OCI-LY7 (cell line): ENCODE data around the gene MS4A18. TPM values are rescaled to one million over a fixed set of nuclear protein-coding genes. Genes with fewer than 3 reads are reported as not detected.

Experiments used
- BruUV-seq: library from RNA; stranded (reverse); fragments of 400-500 nt; replicated peaks from 2 replicates; lab custom pipeline; 2021; lab: Mats Ljungman, UMichigan
- CTCF ChIA-PET: fragments of 300-600 bp; sonication (Branson Sonifier 250); formaldehyde crosslinking; loops from one replicate; lab custom pipeline; 2022; ENCODE audit warnings: antibody characterized with exemption; ENCODE audit not compliant: unreplicated experiment; lab: Charles Lee
- POLR2A ChIA-PET: fragments of 300-600 bp; sonication (Branson Sonifier 250); formaldehyde crosslinking; loops from one replicate; lab custom pipeline; 2022; ENCODE audit warnings: antibody characterized with exemption; lab: Charles Lee
- DNase-seq: peaks from one replicate; pipeline ENCODE4 v3.0.0-alpha.2; 2015; ENCODE audit warnings: low spot score
- H2AFZ ChIP-seq: fragments of 200-600 bp; sonication (generic), shearing (Covaris generic); 2 replicates; pipeline ENCODE4 v1.6.1; 2014; ENCODE audit warnings: mild to moderate bottlenecking, antibody characterized with exemption, low read length, moderate library complexity
- H3K27ac ChIP-seq: fragments of 200-600 bp; sonication (generic); 2 replicates; pipeline ENCODE4 v1.5.1; 2014; ENCODE audit warnings: mixed run types, low read depth, mild to moderate bottlenecking, moderate library complexity, low read length, inconsistent platforms; ENCODE audit not compliant: poor library complexity, severe bottlenecking
- H3K36me3 ChIP-seq: fragments of 200-600 bp; sonication (generic); 2 replicates; pipeline ENCODE4 v1.6.1; 2014; ENCODE audit warnings: mild to moderate bottlenecking, antibody characterized with exemption, low read length, moderate library complexity, mixed read lengths; ENCODE audit not compliant: insufficient read depth
- H3K4me1 ChIP-seq: fragments of 200-600 bp; sonication (generic); 2 replicates; pipeline ENCODE4 v1.5.1; 2014; ENCODE audit warnings: mild to moderate bottlenecking, low read length; ENCODE audit not compliant: insufficient read depth, poor library complexity, severe bottlenecking
- H3K4me2 ChIP-seq: fragments of 200-600 bp; sonication (generic); 2 replicates; pipeline ENCODE4 v1.6.1; 2014; ENCODE audit warnings: mild to moderate bottlenecking, low read length
- H3K4me3 ChIP-seq: fragments of 200-600 bp; sonication (generic); 2 replicates; pipeline ENCODE4 v1.5.1; 2014; ENCODE audit warnings: mild to moderate bottlenecking, low read depth, low read length; ENCODE audit not compliant: poor library complexity, severe bottlenecking
- H3K79me2 ChIP-seq: fragments of 200-600 bp; sonication (generic); 2 replicates; pipeline ENCODE4 v1.6.1; 2016; ENCODE audit warnings: low read depth, mild to moderate bottlenecking, low read length, moderate library complexity, mixed read lengths; ENCODE audit not compliant: insufficient read depth
- H3K9me2 ChIP-seq: fragments of 200-600 bp; sonication (generic); 2 replicates; pipeline ENCODE4 v1.6.1; 2016; ENCODE audit warnings: mild to moderate bottlenecking, low read length, mixed read lengths; ENCODE audit not compliant: insufficient read depth
- H3K9me3 ChIP-seq: fragments of 200-600 bp; sonication (generic); 2 replicates; pipeline ENCODE4 v1.6.1; 2014; ENCODE audit warnings: mild to moderate bottlenecking, mixed run types, low read length, mixed read lengths
- H4K20me1 ChIP-seq: fragments of 200-600 bp; sonication (generic); 2 replicates; pipeline ENCODE4 v1.6.1; 2014; ENCODE audit warnings: mild to moderate bottlenecking, antibody characterized with exemption, low read length, moderate library complexity, mixed read lengths; ENCODE audit not compliant: insufficient read depth
- CTCF ChIP-seq: fragments of 200-600 bp; sonication (generic); conservative IDR thresholded peaks from 2 replicates; pipeline ENCODE4 v1.5.1; 2014; ENCODE audit warnings: mild to moderate bottlenecking, antibody characterized with exemption, low read length, moderate library complexity, mixed read lengths
- EZH2phosphoT487 ChIP-seq: fragments of 200-600 bp; sonication (generic); IDR thresholded peaks from 2 replicates; pipeline ENCODE4 v1.6.1; 2018; ENCODE audit warnings: low read depth, borderline replicate concordance, mild to moderate bottlenecking, mixed run types, antibody characterized with exemption, low read length, moderate library complexity, mixed read lengths
- intact Hi-C: fragments of 100-400 bp; cut with micrococcal nuclease; formaldehyde crosslinking; loops from one replicate; pipeline ENCODE4 v1.10.0; 2022; ENCODE audit not compliant: unreplicated experiment
- total RNA-seq, 2 experiments: library from RNA; depleted of rRNA in 1 of 2; stranded (reverse); fragments of >200 nt in 1 of 2; shearing (Covaris generic) in 1 of 2; gene quantifications; 2 replicates each; pipeline ENCODE4 v1.2.3, GENCODE V29; 2014 to 2022

MS4A18 gene
- total RNA-seq, 2 experiments from 2014 or later = not detected

GRCh38 chr11:60769273-60769672, 44.8 kb downstream of the MS4A18 start:
- POLR2A ChIA-PET = interaction anchor here (1.7 kb wide), 1 partner anchor 10 kb away, joined by 3 read pairs; no protein-coding TSS in a partner anchor
- intact Hi-C loops = no loop called here
- DNase-seq = no peak
- CTCF ChIA-PET = no interaction called here
- no peak overlapping the region for H2AFZ ChIP-seq
- no peaks in the 10 kb centered on the region for H3K79me2 ChIP-seq
- H3K27ac ChIP-seq = no peak overlapping the region
- H3K4me1 ChIP-seq = no peaks in the 10 kb centered on the region
- H3K9me3 ChIP-seq = no peaks in the 10 kb centered on the region
- no peak overlapping the region for H3K4me3 ChIP-seq
- no TSS peak for BruUV-seq
- H3K9me2 ChIP-seq = no peaks in the 10 kb centered on the region
- no peak for TF ChIP-seq EZH2phosphoT487
- no peak for TF ChIP-seq CTCF
- no peaks in the 10 kb centered on the region for H3K36me3 ChIP-seq
- no peak overlapping the region for H3K4me2 ChIP-seq
- H4K20me1 ChIP-seq = no peaks in the 10 kb centered on the region

DNA sequence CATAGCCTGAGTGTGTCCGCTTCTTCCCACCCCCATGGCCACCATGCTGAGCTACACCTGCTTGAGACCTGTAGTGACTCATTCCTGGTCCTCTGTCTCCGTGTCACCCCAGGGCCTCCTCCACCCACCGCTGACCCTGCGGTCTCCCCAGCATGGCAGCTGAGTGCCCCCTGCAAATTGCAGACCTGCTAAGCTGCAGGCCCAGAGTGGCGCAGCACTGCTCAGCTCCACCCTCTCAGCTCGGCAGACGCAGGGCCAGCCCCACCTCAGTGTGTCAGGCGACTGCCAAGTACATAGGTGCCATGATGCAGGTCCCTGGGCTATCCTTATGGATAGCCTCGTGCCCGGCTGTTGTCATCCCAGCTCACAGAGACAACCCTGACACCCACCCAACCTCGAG, 45.3 kb downstream of the MS4A18 start:
- Histone ChIP-seq H3K9me3 (no peaks in the 10 kb centered on the region), H3K4me1 (no peaks in the 10 kb centered on the region), H2AFZ (no peak overlapping the region), H4K20me1 (no peaks in the 10 kb centered on the region), H3K79me2 (no peaks in the 10 kb centered on the region), H3K9me2 (no peaks in the 10 kb centered on the region), H3K36me3 (no peaks in the 10 kb centered on the region), H3K27ac (no peak overlapping the region), H3K4me2 (no peak overlapping the region), H3K4me3 (no peak overlapping the region)
- no TSS peak for BruUV-seq
- TF ChIP-seq EZH2phosphoT487 (no peak), CTCF (no peak)
- ChIA-PET POLR2A (interaction anchor here (1.7 kb wide), 1 partner anchor 10 kb away, joined by 3 read pairs; no protein-coding TSS in a partner anchor), CTCF (no interaction called here)
- no peak for DNase-seq
- intact Hi-C loops = no loop called here

DNA sequence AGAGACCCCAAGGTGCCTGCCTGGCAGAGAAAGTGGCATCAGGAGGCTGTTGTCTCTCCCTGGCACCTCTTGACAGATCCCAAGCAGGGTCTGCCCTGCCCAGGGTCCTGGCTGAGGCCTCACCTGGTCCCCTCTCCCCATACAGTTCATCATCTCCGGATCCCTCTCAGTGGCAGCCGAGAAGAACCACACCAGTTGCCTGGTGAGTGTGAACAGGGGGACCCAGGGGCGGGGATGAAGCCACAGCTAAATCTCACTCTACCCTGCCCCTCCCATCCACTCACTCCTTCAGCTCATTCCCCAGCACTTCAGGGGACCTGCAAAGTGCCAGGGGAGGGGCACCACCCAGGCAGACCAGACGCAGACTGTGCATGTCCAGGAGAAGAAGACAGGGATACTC, 46.6 kb downstream of the MS4A18 start:
- H3K4me1 ChIP-seq = no peaks in the 10 kb centered on the region
- intact Hi-C loops = no loop called here
- POLR2A ChIA-PET = interaction anchor here (0.6 kb wide), 1 partner anchor 575 kb away, joined by 3 read pairs; no protein-coding TSS in a partner anchor
- DNase-seq = no peak
- H3K36me3 ChIP-seq = no peaks in the 10 kb centered on the region
- H3K9me2 ChIP-seq = no peaks in the 10 kb centered on the region
- H3K79me2 ChIP-seq = no peaks in the 10 kb centered on the region
- H3K27ac ChIP-seq = no peak overlapping the region
- no TSS peak for BruUV-seq
- no peaks in the 10 kb centered on the region for H4K20me1 ChIP-seq
- no peak overlapping the region for H3K4me3 ChIP-seq
- CTCF ChIA-PET = interaction anchor here (0.8 kb wide), 1 partner anchor 8 kb away, joined by 3 read pairs; no protein-coding TSS in a partner anchor
- H3K4me2 ChIP-seq = no peak overlapping the region
- no peaks in the 10 kb centered on the region for H3K9me3 ChIP-seq
- no peak for TF ChIP-seq EZH2phosphoT487
- no peak for TF ChIP-seq CTCF
- no peak overlapping the region for H2AFZ ChIP-seq
